Measurements from ENCODE around the gene PLEK2. TPM values are rescaled to one million over a fixed set of nuclear protein-coding genes. Genes with fewer than 3 reads are reported as not detected.

The PLEK2 gene
- total and polyA plus RNA-seq, 2 donors (not counting 3 experiments of a cell fraction or from before 2014, with no cell fraction given) = 1.4 to 3.8 TPM

GRCh38 chr14:67395876-67396189 is 16.1 kb downstream of the PLEK2 start:
- H2AFZ ChIP-seq (ENCODE audit: low read depth, low read length) = peak overlapping the region; percentile 1
- POLR2A ChIA-PET = no interaction called here
- no peaks in the 10 kb centered on the region for H3K9me3 ChIP-seq (replicated peaks; ENCODE audit: control insufficient read depth, insufficient read depth, low read length)
- H3K4me3 ChIP-seq (replicated peaks in 1 of 3; ENCODE audit: insufficient read depth in 1 of 3, low read depth in 1 of 3, low read length in 3 of 3) = no peak overlapping the region
- no peaks in the 10 kb centered on the region for H4K20me1 ChIP-seq (replicated peaks; ENCODE audit: control insufficient read depth, extremely low read depth, insufficient read depth, low read length)
- no peak overlapping the region for H3K9ac ChIP-seq (replicated peaks; ENCODE audit: extremely low read depth, insufficient read depth, low read length)
- H3K79me2 ChIP-seq (ENCODE audit: control insufficient read depth, insufficient read depth, low read length) = no peaks in the 10 kb centered on the region
- no TSS peak for BruUV-seq (replicated peaks)
- no peaks in the 10 kb centered on the region for H3K27me3 ChIP-seq (ENCODE audit: control insufficient read depth in 2 of 2, insufficient read depth in 2 of 2, low read length in 2 of 2)
- peaks cover 16% of the 10 kb centered on the region for H3K4me1 ChIP-seq (ENCODE audit: control insufficient read depth, extremely low read depth, insufficient read depth, low read length)
- dilution Hi-C loops (cut with MboI; ENCODE audit: extremely low pct_ligation_motif_present, low sequenced_read_pairs) (no loop called here), intact Hi-C loops (cut with micrococcal nuclease) (loop anchor here (1.0 kb wide), 1 partner anchor 18 kb away; no protein-coding TSS in a partner anchor)
- peak; percentile 99 for FAIRE-seq
- CTCF ChIA-PET = interaction anchor here (0.8 to 1.8 kb wide), 8 partner anchors 10 to 309 kb away, joined by 3 to 10 read pairs (median 4); no protein-coding TSS in a partner anchor
- H3K36me3 ChIP-seq (ENCODE audit: control insufficient read depth in 2 of 2, extremely low read depth in 1 of 2, insufficient read depth in 2 of 2, low read length in 2 of 2) = no peaks in the 10 kb centered on the region
- TF ChIP-seq GATA2 (IDR thresholded peaks at IDR 0.05; ENCODE audit: insufficient read depth, insufficient read length, low read depth, low read length) (peak; percentile 64), JUN (IDR thresholded peaks at IDR 0.05; ENCODE audit: borderline replicate concordance, insufficient read depth, insufficient read length, low read depth) (peak; percentile 56), EZH2 (IDR thresholded peaks at IDR 0.05; ENCODE audit: borderline replicate concordance, low read depth, low read length, severe bottlenecking) (no peak), FOS (IDR thresholded peaks at IDR 0.05; ENCODE audit: borderline replicate concordance, insufficient read depth, low read length) (peak; percentile 84), POLR2AphosphoS5 (IDR thresholded peaks at IDR 0.05; ENCODE audit: insufficient read depth, low read depth, low read length) (peak; percentile 51)
- H3K9me1 ChIP-seq (replicated peaks; ENCODE audit: control insufficient read depth, extremely low read depth, insufficient read depth, low read length) = no peaks in the 10 kb centered on the region
- H3K27ac ChIP-seq (ENCODE audit: insufficient read depth, low read depth, low read length) = peak overlapping the region; percentile 57
- DNase-seq (ENCODE audit: low read depth, low spot score) = peak; percentile 65
- peak overlapping the region; percentile 7 for H3K4me2 ChIP-seq (ENCODE audit: insufficient read depth, low read length)

- H2AFZ ChIP-seq (ENCODE audit: low read depth, low read length) = peak overlapping the region; percentile 1
- H3K27me3 ChIP-seq (ENCODE audit: control insufficient read depth in 2 of 2, insufficient read depth in 2 of 2, low read length in 2 of 2) = no peaks in the 10 kb centered on the region
- no peaks in the 10 kb centered on the region for H3K79me2 ChIP-seq (ENCODE audit: control insufficient read depth, insufficient read depth, low read length)
- no peaks in the 10 kb centered on the region for H3K9me1 ChIP-seq (replicated peaks; ENCODE audit: control insufficient read depth, extremely low read depth, insufficient read depth, low read length)
- no peak for TF ChIP-seq CTCF (IDR thresholded peaks at IDR 0.05; ENCODE audit: extremely low read depth in 1 of 2, insufficient read depth in 1 of 2, low read depth in 1 of 2, low read length in 2 of 2)
- TF ChIP-seq POLR2AphosphoS5 (IDR thresholded peaks at IDR 0.05; ENCODE audit: insufficient read depth, low read depth, low read length) = no peak
- TF ChIP-seq MYC (IDR thresholded peaks at IDR 0.05; ENCODE audit: low read depth, low read length) = no peak
- no peak for TF ChIP-seq MAX (IDR thresholded peaks at IDR 0.05; ENCODE audit: insufficient read depth, insufficient read length)
- no peak for TF ChIP-seq FOS (IDR thresholded peaks at IDR 0.05; ENCODE audit: borderline replicate concordance, insufficient read depth, low read length)
- no peak for TF ChIP-seq GATA2 (IDR thresholded peaks at IDR 0.05; ENCODE audit: insufficient read depth, insufficient read length, low read depth, low read length)
- no peak for TF ChIP-seq JUN (IDR thresholded peaks at IDR 0.05; ENCODE audit: borderline replicate concordance, insufficient read depth, insufficient read length, low read depth)
- TF ChIP-seq POLR2A (IDR thresholded peaks at IDR 0.05; ENCODE audit: low read depth, low read length) = no peak
- TF ChIP-seq EZH2 (IDR thresholded peaks at IDR 0.05; ENCODE audit: borderline replicate concordance, low read depth, low read length, severe bottlenecking) = no peak
- POLR2A ChIA-PET = no interaction called here
- CTCF ChIA-PET = interaction anchor here (0.8 to 1.8 kb wide), 8 partner anchors 11 to 309 kb away, joined by 3 to 10 read pairs (median 4); no protein-coding TSS in a partner anchor
- H3K9ac ChIP-seq (replicated peaks; ENCODE audit: extremely low read depth, insufficient read depth, low read length) = no peak overlapping the region
- H3K36me3 ChIP-seq (ENCODE audit: control insufficient read depth in 2 of 2, extremely low read depth in 1 of 2, insufficient read depth in 2 of 2, low read length in 2 of 2) = no peaks in the 10 kb centered on the region
- peaks cover 16% of the 10 kb centered on the region for H3K4me1 ChIP-seq (ENCODE audit: control insufficient read depth, extremely low read depth, insufficient read depth, low read length)
- intact Hi-C loops (cut with micrococcal nuclease) (no loop called here), dilution Hi-C loops (cut with MboI; ENCODE audit: extremely low pct_ligation_motif_present, low sequenced_read_pairs) (no loop called here)
- TSS peak; percentile 73 for BruUV-seq (replicated peaks)
- peak overlapping the region; percentile 7 for H3K4me2 ChIP-seq (ENCODE audit: insufficient read depth, low read length)
- no peaks in the 10 kb centered on the region for H3K9me3 ChIP-seq (replicated peaks; ENCODE audit: control insufficient read depth, insufficient read depth, low read length)
- no peak overlapping the region for H3K4me3 ChIP-seq (replicated peaks in 1 of 3; ENCODE audit: insufficient read depth in 1 of 3, low read depth in 1 of 3, low read length in 3 of 3)
- no peaks in the 10 kb centered on the region for H4K20me1 ChIP-seq (replicated peaks; ENCODE audit: control insufficient read depth, extremely low read depth, insufficient read depth, low read length)
- DNase-seq (ENCODE audit: low read depth, low spot score) (no peak), FAIRE-seq (no peak)
- peak overlapping the region; percentile 57 for H3K27ac ChIP-seq (ENCODE audit: insufficient read depth, low read depth, low read length)
Measured at GRCh38 chr14:67395086-67395875, 16.7 kb downstream of the PLEK2 start.
